Calu3 (cell line): ENCODE measurements around the gene TOR4A. TPM values are rescaled to one million over a fixed set of nuclear protein-coding genes. Genes with fewer than 3 reads are reported as not detected.
"Not testable (repeated sequence)": the region's sequence is repeated elsewhere in the genome, so short reads cannot be mapped to it uniquely, and the experiment has no call there.

Source experiments
- BruUV-seq: library from RNA; stranded (reverse); fragments of 400-500 nt; replicated peaks from 2 replicates; lab custom pipeline; 2021; lab: Mats Ljungman, UMichigan
- CTCF ChIA-PET: fragments of 300-600 bp; sonication (Branson Sonifier 250); formaldehyde crosslinking; loops from one replicate; lab custom pipeline; 2022; ENCODE audit warnings: antibody characterized with exemption; lab: Charles Lee
- DNase-seq: peaks from one replicate; pipeline ENCODE4 v3.0.0; 2022
- H3K27ac Mint-ChIP-seq: one replicate; pipeline ENCODE4 v1.8.0; 2022; ENCODE audit warnings: mixed read lengths; ENCODE audit not compliant: unreplicated experiment
- H3K27me3 Mint-ChIP-seq: one replicate; pipeline ENCODE4 v1.8.0; 2022; ENCODE audit warnings: mixed read lengths; ENCODE audit not compliant: unreplicated experiment
- H3K36me3 Mint-ChIP-seq: one replicate; pipeline ENCODE4 v1.8.0; 2022; ENCODE audit warnings: mild to moderate bottlenecking, moderate library complexity, mixed read lengths; ENCODE audit not compliant: insufficient read depth, unreplicated experiment
- H3K4me1 Mint-ChIP-seq: one replicate; pipeline ENCODE4 v1.8.0; 2022; ENCODE audit warnings: mild to moderate bottlenecking, low read depth, mixed read lengths; ENCODE audit not compliant: unreplicated experiment
- H3K4me3 Mint-ChIP-seq: one replicate; pipeline ENCODE4 v1.8.0; 2022; ENCODE audit warnings: mild to moderate bottlenecking, low read depth, moderate library complexity, mixed read lengths; ENCODE audit not compliant: unreplicated experiment
- H3K9me3 Mint-ChIP-seq: one replicate; pipeline ENCODE4 v1.8.0; 2022; ENCODE audit warnings: low read depth, mixed read lengths; ENCODE audit not compliant: unreplicated experiment
- intact Hi-C: fragments of 100-400 bp; cut with micrococcal nuclease; formaldehyde crosslinking; loops from one replicate; pipeline ENCODE4 v1.10.0; 2022; ENCODE audit not compliant: unreplicated experiment
- total RNA-seq: library from RNA; stranded (reverse); gene quantifications from 2 replicates; pipeline ENCODE4 v1.2.3, GENCODE V29; 2022
- TF ChIP-seq, protein P1 (sequence below): fragments of 200-600 bp; IDR thresholded peaks from one replicate; pipeline ENCODE4 v1.8.0; 2022; ENCODE audit warnings: antibody characterized with exemption; ENCODE audit not compliant: unreplicated experiment

TOR4A gene
- total RNA-seq, 1 experiment from 2014 or later: 51.8 TPM

DNA sequence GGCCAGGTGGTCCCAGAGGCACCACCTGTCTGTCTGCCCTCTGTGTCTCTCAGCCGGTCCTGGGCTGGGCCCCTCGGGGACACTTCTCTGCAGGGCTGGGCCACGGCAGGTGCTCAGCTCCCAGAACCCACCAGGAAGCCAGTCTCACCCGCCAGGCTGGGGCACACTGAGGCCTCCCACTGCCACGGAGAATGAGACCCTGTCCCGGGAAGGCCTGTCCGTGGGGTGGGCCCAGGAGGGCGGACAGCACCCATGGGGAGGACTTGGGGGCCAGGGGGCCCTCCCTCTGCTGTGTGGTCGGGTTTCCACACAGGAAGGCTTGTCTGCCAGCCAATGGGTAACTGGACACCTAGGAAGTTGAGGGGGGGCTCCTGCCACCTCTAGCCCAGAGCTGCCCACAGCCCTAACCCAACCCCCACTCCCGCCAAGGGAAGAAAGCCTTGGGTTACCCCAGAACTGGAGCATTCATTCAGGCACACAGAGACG lies 40.5 kb upstream of the TOR4A start:
- Mint-ChIP-seq H3K4me1 (peaks cover 27% of the 10 kb centered on the region), H3K27me3 (peaks cover 30% of the 10 kb centered on the region), H3K36me3 (peaks cover 42% of the 10 kb centered on the region), H3K27ac (no peak overlapping the region), H3K9me3 (no peaks in the 10 kb centered on the region), H3K4me3 (no peak overlapping the region)
- TF ChIP-seq, protein P1, sequence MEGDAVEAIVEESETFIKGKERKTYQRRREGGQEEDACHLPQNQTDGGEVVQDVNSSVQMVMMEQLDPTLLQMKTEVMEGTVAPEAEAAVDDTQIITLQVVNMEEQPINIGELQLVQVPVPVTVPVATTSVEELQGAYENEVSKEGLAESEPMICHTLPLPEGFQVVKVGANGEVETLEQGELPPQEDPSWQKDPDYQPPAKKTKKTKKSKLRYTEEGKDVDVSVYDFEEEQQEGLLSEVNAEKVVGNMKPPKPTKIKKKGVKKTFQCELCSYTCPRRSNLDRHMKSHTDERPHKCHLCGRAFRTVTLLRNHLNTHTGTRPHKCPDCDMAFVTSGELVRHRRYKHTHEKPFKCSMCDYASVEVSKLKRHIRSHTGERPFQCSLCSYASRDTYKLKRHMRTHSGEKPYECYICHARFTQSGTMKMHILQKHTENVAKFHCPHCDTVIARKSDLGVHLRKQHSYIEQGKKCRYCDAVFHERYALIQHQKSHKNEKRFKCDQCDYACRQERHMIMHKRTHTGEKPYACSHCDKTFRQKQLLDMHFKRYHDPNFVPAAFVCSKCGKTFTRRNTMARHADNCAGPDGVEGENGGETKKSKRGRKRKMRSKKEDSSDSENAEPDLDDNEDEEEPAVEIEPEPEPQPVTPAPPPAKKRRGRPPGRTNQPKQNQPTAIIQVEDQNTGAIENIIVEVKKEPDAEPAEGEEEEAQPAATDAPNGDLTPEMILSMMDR: no peak
- BruUV-seq: no TSS peak
- no peak for DNase-seq
- CTCF ChIA-PET: interaction anchor here (0.6 to 1.5 kb wide), 13 partner anchors 10 to 107 kb away, joined by 3 to 8 read pairs (median 4); partner anchors contain the start of genes ANAPC2, RNF224, SSNA1 and TOR4A
- intact Hi-C loops: no loop called here

DNA sequence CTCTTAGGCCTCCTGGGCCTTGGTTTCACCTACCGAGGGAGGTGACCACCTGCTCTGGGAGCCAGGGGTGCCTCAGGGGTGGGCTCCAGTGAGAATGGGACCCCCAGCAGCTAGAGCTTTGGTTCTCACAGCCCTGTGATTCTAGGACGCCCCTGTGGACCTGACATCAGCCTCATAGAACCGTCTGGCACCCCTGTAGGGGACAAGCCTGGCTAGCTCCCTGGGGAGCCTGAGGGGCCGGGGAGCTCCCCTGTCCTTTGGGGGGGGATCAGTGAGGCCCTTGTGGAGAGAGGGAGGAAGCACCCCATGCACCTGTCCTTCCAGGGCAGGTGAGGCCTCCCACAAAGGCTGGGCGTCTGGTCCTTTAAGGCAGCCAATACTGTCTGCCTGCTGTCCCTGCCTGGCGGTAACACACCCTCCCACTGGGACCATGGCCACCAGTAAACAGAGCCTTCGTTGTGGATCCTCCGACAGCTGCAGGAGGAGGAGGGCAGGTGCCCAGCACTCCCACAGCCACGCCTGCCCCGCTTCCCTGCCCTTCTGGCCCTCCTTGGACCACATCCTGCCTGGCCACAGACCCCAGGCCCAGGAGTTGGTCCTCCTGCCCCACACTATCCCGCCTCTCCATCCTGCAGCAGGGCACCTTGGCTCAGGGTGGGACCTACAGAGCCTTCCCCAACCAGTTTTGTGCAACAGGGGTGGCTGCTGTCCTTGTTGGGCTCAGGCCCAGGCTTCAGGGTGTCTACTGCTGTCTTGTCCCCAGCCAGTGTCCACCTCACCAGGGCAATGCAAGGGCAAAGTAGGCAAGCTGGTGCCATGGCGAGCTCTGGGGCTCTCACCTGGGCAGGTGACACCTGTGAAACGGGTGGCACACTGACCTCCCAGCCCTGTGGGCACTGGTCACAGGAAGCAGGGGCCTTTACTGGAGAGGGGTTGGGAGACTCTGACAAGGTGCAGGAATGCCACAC lies 39.5 kb upstream of the TOR4A start:
- Mint-ChIP-seq H3K4me1 (peaks cover 27% of the 10 kb centered on the region), H3K4me3 (peak overlapping the region; percentile 43), H3K27ac (no peak overlapping the region), H3K9me3 (no peaks in the 10 kb centered on the region), H3K36me3 (peaks cover 53% of the 10 kb centered on the region), H3K27me3 (peaks cover 30% of the 10 kb centered on the region)
- intact Hi-C loops: no loop called here
- TF ChIP-seq, protein P1: no peak
- CTCF ChIA-PET: no interaction called here
- no peak for DNase-seq
- no TSS peak for BruUV-seq

DNA sequence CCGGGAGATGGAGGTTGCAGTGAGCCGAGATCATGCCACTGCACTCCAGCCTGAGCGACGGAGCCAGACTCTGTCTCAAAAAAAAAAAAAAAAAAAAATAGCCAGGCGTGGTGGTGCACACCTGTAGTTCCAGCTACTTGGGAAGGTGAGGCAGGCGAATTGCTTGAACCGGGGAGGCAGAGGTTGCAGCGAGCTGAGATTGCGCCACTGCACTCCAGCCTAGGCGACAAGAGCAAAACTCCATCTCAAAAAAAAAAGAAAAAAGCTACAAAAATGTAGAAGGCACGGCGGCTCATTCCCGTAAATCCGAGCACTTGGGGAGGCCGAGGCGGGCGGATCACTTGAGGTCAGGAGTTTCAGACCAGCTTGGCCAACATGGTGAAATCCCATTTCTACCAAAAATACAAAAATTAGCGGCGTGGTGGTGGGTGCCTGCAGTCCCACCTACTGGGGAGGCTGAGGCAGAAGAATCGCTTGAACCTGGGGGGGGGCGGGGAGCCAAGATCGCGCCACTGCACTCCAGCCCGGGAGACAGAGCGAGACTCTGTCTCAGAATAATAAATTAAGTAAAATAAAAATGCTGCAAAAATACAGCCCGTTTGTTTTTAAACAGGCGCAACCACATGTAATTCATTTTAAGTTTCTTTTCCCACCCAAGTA lies 37.9 kb upstream of the TOR4A start:
- peaks cover 24% of the 10 kb centered on the region for H3K27me3 Mint-ChIP-seq
- intact Hi-C loops, DNase-seq, H3K9me3 Mint-ChIP-seq, H3K27ac Mint-ChIP-seq: not testable (repeated sequence)
- peak overlapping the region; percentile 76 for H3K4me3 Mint-ChIP-seq
- BruUV-seq: TSS peak; percentile 53
- peaks cover 36% of the 10 kb centered on the region for H3K4me1 Mint-ChIP-seq
- H3K36me3 Mint-ChIP-seq: peaks cover 68% of the 10 kb centered on the region
- CTCF ChIA-PET: interaction anchor here (1.4 kb wide), 1 partner anchor 15 kb away, joined by 3 read pairs; no protein-coding TSS in a partner anchor

DNA sequence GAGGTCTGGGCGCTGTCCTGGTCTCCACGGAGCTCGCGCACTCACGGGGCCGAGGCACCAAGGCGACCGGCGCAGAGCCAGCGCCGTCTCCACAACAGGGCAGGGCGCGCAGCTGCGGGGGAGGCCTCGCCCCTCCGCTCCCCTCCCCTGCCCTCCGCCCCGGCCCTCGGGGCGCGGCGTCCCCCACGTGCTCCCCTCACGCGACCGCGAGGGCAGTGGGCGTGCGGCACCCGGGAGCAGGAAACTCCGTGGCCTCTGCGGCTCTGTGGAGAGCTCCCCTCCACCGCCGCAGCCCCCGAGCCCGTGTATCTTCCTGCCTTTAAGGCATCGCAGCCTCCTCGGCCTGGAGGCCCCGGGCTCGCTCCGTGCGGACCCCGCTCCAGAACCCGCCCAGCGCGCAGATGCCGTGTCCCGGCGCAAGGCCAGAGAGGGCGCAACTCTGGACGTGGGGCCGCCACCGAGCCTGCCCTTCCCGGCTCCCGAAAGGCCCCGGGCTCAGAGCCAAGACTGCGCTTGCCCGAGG lies 37.1 kb upstream of the TOR4A start:
- Mint-ChIP-seq H3K27me3 (peaks cover 17% of the 10 kb centered on the region), H3K9me3 (no peaks in the 10 kb centered on the region), H3K36me3 (peaks cover 68% of the 10 kb centered on the region), H3K4me1 (peaks cover 28% of the 10 kb centered on the region), H3K27ac (peak overlapping the region; percentile 100), H3K4me3 (peak overlapping the region; percentile 76)
- no TSS peak for BruUV-seq
- intact Hi-C loops: no loop called here
- CTCF ChIA-PET: interaction anchor here (0.8 to 1.4 kb wide), 2 partner anchors 14 to 182 kb away, joined by 3 to 5 read pairs; partner anchors contain the start of gene EXD3
- TF ChIP-seq, protein P1: no peak
- DNase-seq: no peak
